Measurements from ENCODE around the gene ZNF444.

- no peak for TF ChIP-seq CTCF (optimal IDR thresholded peaks at IDR 0.05 in 1 of 3, IDR thresholded peaks at IDR 0.05 in 1 of 3, conservative IDR thresholded peaks at IDR 0.05 in 1 of 3; ENCODE audit: extremely low read depth in 1 of 3, insufficient read depth in 2 of 3, low read length in 3 of 3)
- TF ChIP-seq EZH2 (IDR thresholded peaks at IDR 0.05; ENCODE audit: low read length), result no peak
Observed at GRCh38 chr19:56141417-56141993, 418 bp downstream of the ZNF444 start.

Measured in keratinocyte (primary cell).